Loucy (cell line): ENCODE measurements around the gene CACNA1D.

Experiments
- CTCF ChIP-seq: fragments of 200-600 bp; sonication (generic); conservative IDR thresholded peaks from 2 replicates; pipeline ENCODE4 v1.5.1; 2014; ENCODE audit warnings: mild to moderate bottlenecking, antibody characterized with exemption, low read length
- EZH2phosphoT487 ChIP-seq: fragments of 200-600 bp; IDR thresholded peaks from 2 replicates; pipeline ENCODE4 v1.6.1; 2018; ENCODE audit warnings: antibody characterized with exemption, mild to moderate bottlenecking, moderate library complexity, borderline replicate concordance

GRCh38 chr3:53754325-53754724 lies 259.9 kb downstream of the CACNA1D start:
- TF ChIP-seq CTCF (no peak), EZH2phosphoT487 (no peak)
